Gastroesophageal sphincter (tissue), 4 donors: Measurements from ENCODE around the gene PSMD3. TPM values are rescaled to one million over a fixed set of nuclear protein-coding genes. Genes with fewer than 3 reads are reported as not detected.

Experiments used
- ATAC-seq: fragments of 150-250 bp; one replicate; pipeline ENCODE4 v1.9.1; 2016; ENCODE audit warnings: mild to moderate bottlenecking, moderate library complexity
- H3K27ac ChIP-seq, 4 donors: fragments of 200-600 bp; sonication (generic) in 3 of 4; 1 replicate in 3 of 4; 2 replicates in 1 of 4; pipeline ENCODE4 v1.5.1; 2016 to 2019
- H3K27me3 ChIP-seq: fragments of 200-600 bp; sonication (generic); one replicate; pipeline ENCODE4 v1.5.1; 2019
- H3K36me3 ChIP-seq, 2 donors: fragments of 200-600 bp; sonication (generic); one replicate each; pipeline ENCODE4 v1.5.1; 2019; ENCODE audit warnings: control low read depth in 1 of 2
- H3K4me1 ChIP-seq, 3 donors: fragments of 200-600 bp; sonication (generic); 1 replicate in 2 of 3; 2 replicates in 1 of 3; pipeline ENCODE4 v1.5.1; 2016 to 2019; ENCODE audit warnings: control low read depth in 2 of 3
- H3K4me3 ChIP-seq, 2 donors: fragments of 200-600 bp; sonication (generic); one replicate each; pipeline ENCODE4 v1.5.1; 2019; ENCODE audit warnings: mild to moderate bottlenecking in 1 of 2, moderate library complexity in 1 of 2
- H3K9me3 ChIP-seq, 3 donors: fragments of 200-600 bp; sonication (generic); one replicate each; pipeline ENCODE4 v1.5.1; 2017 to 2019; ENCODE audit warnings: control low read depth in 2 of 3
- EP300 ChIP-seq: sonication (generic); formaldehyde crosslinking; IDR thresholded peaks from one replicate; pipeline ENCODE4 v1.6.1; 2017; ENCODE audit warnings: antibody characterized with exemption, mild to moderate bottlenecking
- POLR2A ChIP-seq, 2 donors: fragments of 450-650 bp; IDR thresholded peaks; one replicate each; pipeline ENCODE4 v1.6.1; 2017; ENCODE audit warnings: antibody characterized with exemption in 2 of 2, mild to moderate bottlenecking in 2 of 2, moderate library complexity in 1 of 2
- POLR2AphosphoS5 ChIP-seq: sonication (generic); formaldehyde crosslinking; IDR thresholded peaks from one replicate; pipeline ENCODE4 v1.6.1; 2017; ENCODE audit warnings: antibody characterized with exemption
- WGBS, 2 donors: methylation state at CpG; one replicate each; pipeline ENCODE4 v1.1.5; 2018; ENCODE audit warnings: low coverage in 1 of 2; 5-methylcytosine and 5-hydroxymethylcytosine counted together
- total RNA-seq, 4 donors: library from RNA; depleted of rRNA; stranded (reverse); fragments of >200 nt; gene quantifications; one replicate each; pipeline ENCODE4 v1.1.0, GENCODE V29; 2016
- TF ChIP-seq, protein P1 (sequence below), 4 experiments: fragments of 200-600 bp in 2 of 4; fragments of 450-650 bp in 2 of 4; sonication (generic) in 1 of 4; IDR thresholded peaks; one replicate each; pipeline ENCODE4 v1.5.1; 2017 to 2019; ENCODE audit warnings: antibody characterized with exemption in 4 of 4, mild to moderate bottlenecking in 2 of 4, moderate library complexity in 2 of 4

The PSMD3 gene
- total RNA-seq, 4 donors from 2014 or later: 65.1 to 105 (median 78.8) TPM

DNA sequence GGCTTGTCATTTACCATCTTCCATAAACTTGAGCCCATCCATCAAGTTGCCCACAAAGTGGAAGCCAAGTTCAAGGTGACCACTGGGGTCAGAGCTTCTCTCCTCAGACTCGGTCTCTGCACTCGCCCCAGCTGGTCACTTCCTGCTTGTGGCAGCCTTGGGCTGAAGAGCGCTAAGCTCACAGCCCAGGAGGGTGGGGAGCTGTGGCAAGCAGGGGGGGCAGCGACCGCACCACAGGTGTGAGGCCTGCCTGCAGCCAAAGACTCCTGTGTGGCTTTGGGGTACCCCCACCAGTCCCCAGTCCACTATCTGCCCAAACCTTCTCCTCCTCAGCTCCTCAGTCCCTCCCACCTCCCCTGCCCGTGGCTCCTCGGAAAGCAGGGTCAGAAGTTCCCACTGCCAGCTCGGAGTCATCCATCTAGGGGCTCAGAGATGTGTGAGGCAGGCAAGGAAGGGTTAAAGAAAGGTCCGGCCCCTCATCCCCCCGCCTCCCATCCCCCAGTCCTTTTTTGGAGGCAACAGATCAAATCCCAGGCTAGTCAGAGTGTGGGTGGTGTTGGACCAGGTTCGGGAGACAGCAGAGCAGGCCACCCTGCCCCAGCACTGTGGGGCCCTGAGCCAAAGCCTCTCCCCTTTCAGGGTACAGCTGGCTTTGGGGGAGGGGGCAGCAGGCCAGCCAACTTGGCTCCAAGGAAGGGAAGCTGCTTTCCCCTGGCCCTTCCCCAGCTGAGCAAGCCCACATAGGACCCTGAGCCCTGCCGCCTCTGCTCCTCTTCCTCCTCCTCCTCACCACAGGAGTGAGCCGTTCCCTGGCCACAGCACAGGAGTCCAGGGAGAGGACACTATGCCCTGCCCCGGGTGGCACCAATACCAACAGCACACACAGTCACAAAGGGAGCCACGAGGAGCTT lies 37.9 kb downstream of the PSMD3 start:
- Histone ChIP-seq H3K27ac (peak overlapping the region in 3 of 4 donors; percentile 74 to 77 (median 76)), H3K4me3 (no peak overlapping the region), H3K27me3 (no peaks in the 10 kb centered on the region), H3K9me3 (no peaks in the 10 kb centered on the region), H3K36me3 (peaks cover 0 to 41% of the 10 kb centered on the region in 2 donors), H3K4me1 (peaks cover 0 to 92% (median 47%) of the 10 kb centered on the region in 3 donors)
- TF ChIP-seq POLR2AphosphoS5 (peak; percentile 42), POLR2A (IDR thresholded peaks at IDR 0.05) (no peak)
- TF ChIP-seq, protein P1, sequence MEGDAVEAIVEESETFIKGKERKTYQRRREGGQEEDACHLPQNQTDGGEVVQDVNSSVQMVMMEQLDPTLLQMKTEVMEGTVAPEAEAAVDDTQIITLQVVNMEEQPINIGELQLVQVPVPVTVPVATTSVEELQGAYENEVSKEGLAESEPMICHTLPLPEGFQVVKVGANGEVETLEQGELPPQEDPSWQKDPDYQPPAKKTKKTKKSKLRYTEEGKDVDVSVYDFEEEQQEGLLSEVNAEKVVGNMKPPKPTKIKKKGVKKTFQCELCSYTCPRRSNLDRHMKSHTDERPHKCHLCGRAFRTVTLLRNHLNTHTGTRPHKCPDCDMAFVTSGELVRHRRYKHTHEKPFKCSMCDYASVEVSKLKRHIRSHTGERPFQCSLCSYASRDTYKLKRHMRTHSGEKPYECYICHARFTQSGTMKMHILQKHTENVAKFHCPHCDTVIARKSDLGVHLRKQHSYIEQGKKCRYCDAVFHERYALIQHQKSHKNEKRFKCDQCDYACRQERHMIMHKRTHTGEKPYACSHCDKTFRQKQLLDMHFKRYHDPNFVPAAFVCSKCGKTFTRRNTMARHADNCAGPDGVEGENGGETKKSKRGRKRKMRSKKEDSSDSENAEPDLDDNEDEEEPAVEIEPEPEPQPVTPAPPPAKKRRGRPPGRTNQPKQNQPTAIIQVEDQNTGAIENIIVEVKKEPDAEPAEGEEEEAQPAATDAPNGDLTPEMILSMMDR (IDR thresholded peaks at IDR 0.05): peak in 1 of 4 experiments; percentile 7
- 13% methylated on average over 3 of the region's 15 CpGs; no CpG with 5 or more reads in 1 of the 2 donors for WGBS, 2 donors
- peak; percentile 20 for ATAC-seq

DNA sequence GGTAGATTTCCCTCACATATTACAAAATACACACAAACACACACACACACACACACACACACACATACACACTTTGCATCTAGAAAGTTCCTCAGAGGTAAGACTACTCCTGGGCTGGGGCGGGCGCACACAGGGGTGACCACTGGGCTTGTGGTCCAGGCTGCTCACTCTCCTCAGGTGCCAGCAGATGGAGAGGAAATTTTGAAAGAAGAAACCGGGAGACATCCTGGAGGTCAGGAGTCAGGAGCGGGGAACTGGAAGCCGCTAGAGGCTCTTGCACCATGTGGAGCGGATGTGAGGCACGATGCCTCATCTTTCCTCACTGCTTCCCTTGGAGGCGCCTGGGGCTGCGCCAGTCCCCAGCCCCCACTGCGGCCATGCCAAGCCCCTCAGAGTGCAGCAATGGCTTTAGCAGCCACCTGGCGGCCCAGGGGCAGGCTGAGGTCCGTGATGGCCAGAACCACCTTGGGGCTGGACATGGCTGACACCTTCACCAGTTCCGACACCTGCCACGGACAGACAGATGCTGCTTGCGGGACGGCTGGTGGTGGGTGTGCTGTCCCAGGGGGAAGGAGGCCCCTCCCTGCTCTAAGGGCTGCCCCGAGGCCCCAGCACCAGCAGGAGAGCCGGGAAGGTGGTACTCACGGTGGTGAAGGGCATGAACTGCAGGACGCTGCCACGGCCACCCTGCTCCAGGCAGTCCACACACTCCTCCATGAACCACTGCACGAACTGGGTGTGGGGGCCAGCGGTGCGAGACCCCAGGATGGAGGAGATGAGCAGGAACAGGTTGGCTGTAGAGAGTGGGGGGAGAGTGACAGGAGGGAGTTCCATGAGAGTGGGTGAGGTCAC lies 38.8 kb downstream of the PSMD3 start:
- WGBS, 2 donors: 40 to 78% methylated on average over 1 to 4 of the region's 24 CpGs
- peak; percentile 50 for ATAC-seq
- no peak for TF ChIP-seq EP300
- TF ChIP-seq POLR2AphosphoS5: no peak
- no peak for TF ChIP-seq POLR2A (IDR thresholded peaks at IDR 0.05)
- TF ChIP-seq, protein P1 (IDR thresholded peaks at IDR 0.05): no peak
- H3K4me1 ChIP-seq: peaks cover 0 to 92% (median 45%) of the 10 kb centered on the region in 3 donors
- no peaks in the 10 kb centered on the region for H3K27me3 ChIP-seq
- no peak overlapping the region for H3K4me3 ChIP-seq
- H3K36me3 ChIP-seq: peaks cover 0 to 50% of the 10 kb centered on the region in 2 donors
- H3K27ac ChIP-seq: peak overlapping the region in 3 of 4 donors; percentile 74 to 77 (median 76)
- H3K9me3 ChIP-seq: no peaks in the 10 kb centered on the region

DNA sequence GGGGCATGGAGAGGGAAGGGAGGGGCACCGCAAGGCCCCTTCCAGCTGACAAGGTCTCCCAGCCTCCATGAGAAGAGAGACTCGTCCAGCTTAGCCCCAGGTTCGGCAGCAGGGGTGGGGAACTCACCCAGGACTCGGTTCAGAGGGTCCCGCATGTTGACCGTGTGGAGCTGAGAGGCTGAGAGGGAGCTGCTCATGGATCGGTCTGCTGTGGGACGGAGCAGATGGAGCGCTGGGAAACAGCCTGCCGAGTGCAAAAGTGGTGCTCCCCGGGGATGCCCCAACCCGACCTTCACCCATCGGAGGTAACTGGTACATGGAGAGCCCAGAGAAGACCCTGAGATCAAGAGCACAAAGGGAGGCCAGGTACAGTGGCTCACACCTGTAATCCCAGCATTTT lies 39.5 kb downstream of the PSMD3 start:
- Histone ChIP-seq H3K27ac (peak overlapping the region in 2 of 4 donors; percentile 68 to 77), H3K9me3 (no peaks in the 10 kb centered on the region), H3K27me3 (no peaks in the 10 kb centered on the region), H3K36me3 (peaks cover 0 to 58% of the 10 kb centered on the region in 2 donors), H3K4me1 (peaks cover 0 to 86% (median 45%) of the 10 kb centered on the region in 3 donors), H3K4me3 (no peak overlapping the region)
- 71 to 100% methylated on average over 3 of the region's 13 CpGs for WGBS, 2 donors
- no peak for ATAC-seq
- TF ChIP-seq POLR2AphosphoS5 (no peak), EP300 (no peak), POLR2A (IDR thresholded peaks at IDR 0.05) (no peak)
- TF ChIP-seq, protein P1 (IDR thresholded peaks at IDR 0.05): no peak

DNA sequence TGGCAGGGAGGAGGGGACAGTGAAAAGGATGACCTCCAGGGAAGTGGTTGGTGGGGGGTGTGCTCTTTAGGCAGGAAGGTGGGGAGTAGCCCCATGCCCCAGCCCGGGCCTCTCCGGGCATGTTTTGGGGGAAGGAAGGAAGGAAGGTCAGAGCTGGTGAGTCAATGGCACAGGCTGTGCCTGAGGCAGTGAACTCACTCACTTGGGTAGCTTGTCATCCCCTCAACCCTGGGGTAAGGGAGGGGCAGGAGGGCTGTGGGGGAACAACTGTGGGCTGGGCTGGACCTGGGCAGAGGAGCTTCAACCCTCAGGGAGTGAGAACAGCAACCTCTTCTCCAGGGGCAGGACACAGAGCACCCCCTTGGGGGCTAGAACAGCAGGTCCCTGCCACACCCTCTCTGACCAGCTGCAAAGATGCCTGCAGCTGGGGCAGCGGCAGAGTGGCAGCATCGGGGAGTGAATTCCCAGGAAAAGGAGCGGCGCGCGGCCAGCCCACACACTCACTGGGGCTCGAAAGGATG lies 40.9 kb downstream of the PSMD3 start:
- Histone ChIP-seq H3K27ac (peak overlapping the region in 3 of 4 donors; percentile 48 to 68 (median 68)), H3K36me3 (peaks cover 0 to 71% of the 10 kb centered on the region in 2 donors), H3K4me1 (peaks cover 0 to 89% (median 53%) of the 10 kb centered on the region in 3 donors), H3K4me3 (no peak overlapping the region), H3K9me3 (no peaks in the 10 kb centered on the region), H3K27me3 (no peaks in the 10 kb centered on the region)
- TF ChIP-seq POLR2AphosphoS5 (peak; percentile 81), EP300 (no peak)
- WGBS, 2 donors: 17 to 33% methylated on average over 1 to 2 of the region's 9 CpGs
- ATAC-seq: peak; percentile 31

DNA sequence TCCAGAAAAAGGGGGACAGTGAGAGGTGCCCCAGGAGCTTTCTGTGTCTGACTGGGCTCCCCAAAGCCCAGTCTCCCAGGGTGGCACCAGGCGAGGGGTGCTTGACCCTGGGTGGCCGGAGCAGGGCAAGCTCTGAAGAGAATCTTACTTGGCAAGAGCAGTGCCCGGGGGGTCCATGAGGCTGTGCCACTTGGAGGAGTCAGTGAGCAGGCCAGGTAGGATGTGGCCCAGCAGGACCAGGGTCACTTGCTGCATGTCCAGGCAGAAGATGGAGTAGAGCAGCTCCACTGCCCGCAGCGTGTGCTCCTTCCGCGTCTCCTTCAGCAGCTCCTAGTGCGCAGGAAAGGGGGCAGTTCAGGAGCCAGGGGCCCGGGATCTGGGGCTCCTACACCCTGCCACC lies 41.9 kb downstream of the PSMD3 start:
- Histone ChIP-seq H3K4me3 (no peak overlapping the region), H3K36me3 (peaks cover 0 to 77% of the 10 kb centered on the region in 2 donors), H3K9me3 (no peaks in the 10 kb centered on the region), H3K27me3 (no peaks in the 10 kb centered on the region), H3K4me1 (peaks cover 0 to 87% (median 53%) of the 10 kb centered on the region in 3 donors), H3K27ac (peak overlapping the region in 2 of 4 donors; percentile 48 to 68)
- WGBS, 2 donors: 93% methylated on average over 6 of the region's 9 CpGs; no CpG with 5 or more reads in 1 of the 2 donors
- TF ChIP-seq POLR2AphosphoS5: no peak
- TF ChIP-seq, protein P1 (IDR thresholded peaks at IDR 0.05): no peak
- no peak for TF ChIP-seq EP300
- no peak for TF ChIP-seq POLR2A (IDR thresholded peaks at IDR 0.05)
- ATAC-seq: no peak
